Lower leg skin (tissue), 4 donors: ENCODE data around the gene RAD51B. TPM values are rescaled to one million over a fixed set of nuclear protein-coding genes. Genes with fewer than 3 reads are reported as not detected.

Source experiments
- DNase-seq, 2 donors: peaks; one replicate each; pipeline ENCODE4 v3.0.0-alpha.2; 2019; ENCODE audit warnings: low spot score in 2 of 2
- H3K4me3 ChIP-seq: fragments of 200-600 bp; sonication (generic); 2 replicates; pipeline ENCODE4 v1.5.1; 2017; ENCODE audit warnings: mild to moderate bottlenecking, low read depth; ENCODE audit not compliant: poor library complexity, severe bottlenecking
- POLR2A ChIP-seq, 2 donors: fragments of 450-650 bp; IDR thresholded peaks; one replicate each; pipeline ENCODE4 v1.6.1; 2016 to 2017; ENCODE audit warnings: antibody characterized with exemption in 2 of 2, mild to moderate bottlenecking in 1 of 2, moderate library complexity in 1 of 2
- WGBS, 2 donors: methylation state at CpG; one replicate each; pipeline ENCODE4 v1.1.5; 2018; 5-methylcytosine and 5-hydroxymethylcytosine counted together
- intact Hi-C: fragments of 100-400 bp; cut with DNase I; formaldehyde crosslinking; loops from one replicate; pipeline ENCODE4 v1.15.0; 2023; ENCODE audit warnings: low total_unique reads
- total RNA-seq, 4 donors: library from RNA; depleted of rRNA; stranded (reverse); fragments of >200 nt; gene quantifications; one replicate each; pipeline ENCODE4 v1.1.0, GENCODE V29; 2016
- TF ChIP-seq, protein P1 (sequence below), 3 donors: fragments of 450-650 bp; IDR thresholded peaks; one replicate each; pipeline ENCODE4 v1.5.1; 2016; ENCODE audit warnings: antibody characterized with exemption in 3 of 3, mild to moderate bottlenecking in 3 of 3, moderate library complexity in 2 of 3

The RAD51B gene
- total RNA-seq, 4 donors from 2014 or later = 6.1 to 27.2 (median 13.6) TPM

DNA sequence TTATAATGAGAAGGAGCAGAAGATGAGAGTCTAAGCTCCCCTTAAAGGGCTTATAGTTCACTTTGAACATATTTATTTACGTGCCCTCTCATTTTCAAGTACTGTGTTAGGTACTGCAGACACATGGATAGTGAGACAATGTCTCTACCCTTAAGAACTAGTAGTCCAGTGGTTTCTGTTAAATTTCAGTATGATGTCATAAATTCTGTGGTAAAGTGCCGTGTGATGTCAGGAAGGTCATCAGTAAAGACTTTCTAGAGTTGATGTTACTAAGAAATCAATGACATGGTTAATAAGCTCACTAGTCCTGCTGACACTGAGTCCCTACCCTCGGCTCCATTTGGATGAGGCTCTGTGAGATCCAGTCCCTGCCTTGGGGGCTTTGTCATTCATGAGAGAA lies 497.7 kb downstream of the RAD51B start:
- no peak overlapping the region for H3K4me3 ChIP-seq
- WGBS, 2 donors = 90% methylated on average over 3 of the region's 3 CpGs
- TF ChIP-seq POLR2A (IDR thresholded peaks at IDR 0.05) = no peak
- TF ChIP-seq, protein P1, sequence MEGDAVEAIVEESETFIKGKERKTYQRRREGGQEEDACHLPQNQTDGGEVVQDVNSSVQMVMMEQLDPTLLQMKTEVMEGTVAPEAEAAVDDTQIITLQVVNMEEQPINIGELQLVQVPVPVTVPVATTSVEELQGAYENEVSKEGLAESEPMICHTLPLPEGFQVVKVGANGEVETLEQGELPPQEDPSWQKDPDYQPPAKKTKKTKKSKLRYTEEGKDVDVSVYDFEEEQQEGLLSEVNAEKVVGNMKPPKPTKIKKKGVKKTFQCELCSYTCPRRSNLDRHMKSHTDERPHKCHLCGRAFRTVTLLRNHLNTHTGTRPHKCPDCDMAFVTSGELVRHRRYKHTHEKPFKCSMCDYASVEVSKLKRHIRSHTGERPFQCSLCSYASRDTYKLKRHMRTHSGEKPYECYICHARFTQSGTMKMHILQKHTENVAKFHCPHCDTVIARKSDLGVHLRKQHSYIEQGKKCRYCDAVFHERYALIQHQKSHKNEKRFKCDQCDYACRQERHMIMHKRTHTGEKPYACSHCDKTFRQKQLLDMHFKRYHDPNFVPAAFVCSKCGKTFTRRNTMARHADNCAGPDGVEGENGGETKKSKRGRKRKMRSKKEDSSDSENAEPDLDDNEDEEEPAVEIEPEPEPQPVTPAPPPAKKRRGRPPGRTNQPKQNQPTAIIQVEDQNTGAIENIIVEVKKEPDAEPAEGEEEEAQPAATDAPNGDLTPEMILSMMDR (IDR thresholded peaks at IDR 0.05) = no peak
- no peak for DNase-seq
- intact Hi-C loops = no loop called here

DNA sequence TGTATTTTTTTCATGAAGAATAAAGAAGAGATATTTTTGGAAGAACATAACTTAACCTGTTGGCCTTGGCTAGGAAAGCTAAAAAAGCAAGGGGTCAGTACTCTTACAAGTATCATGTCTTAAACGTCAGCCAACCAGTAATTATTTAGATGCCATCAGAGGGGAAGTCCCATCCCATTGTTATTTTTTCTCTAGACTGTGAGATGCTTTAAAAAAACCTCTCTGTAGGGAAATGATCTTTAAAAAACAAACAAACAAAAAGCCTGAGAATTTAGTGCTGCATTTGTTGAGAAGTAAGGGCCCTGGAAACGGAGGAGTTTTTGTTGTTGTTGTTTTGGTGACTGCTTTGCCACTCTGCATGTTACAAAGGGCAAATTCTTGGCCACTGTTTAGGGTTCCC lies 499.2 kb downstream of the RAD51B start:
- TF ChIP-seq, protein P1 (IDR thresholded peaks at IDR 0.05) = no peak
- TF ChIP-seq POLR2A (IDR thresholded peaks at IDR 0.05) = no peak
- no peak overlapping the region for H3K4me3 ChIP-seq
- no peak for DNase-seq
- 39 to 55% methylated on average over 2 of the region's 2 CpGs for whole genome bisulfite sequencing, 2 donors
- intact Hi-C loops = no loop called here

DNA sequence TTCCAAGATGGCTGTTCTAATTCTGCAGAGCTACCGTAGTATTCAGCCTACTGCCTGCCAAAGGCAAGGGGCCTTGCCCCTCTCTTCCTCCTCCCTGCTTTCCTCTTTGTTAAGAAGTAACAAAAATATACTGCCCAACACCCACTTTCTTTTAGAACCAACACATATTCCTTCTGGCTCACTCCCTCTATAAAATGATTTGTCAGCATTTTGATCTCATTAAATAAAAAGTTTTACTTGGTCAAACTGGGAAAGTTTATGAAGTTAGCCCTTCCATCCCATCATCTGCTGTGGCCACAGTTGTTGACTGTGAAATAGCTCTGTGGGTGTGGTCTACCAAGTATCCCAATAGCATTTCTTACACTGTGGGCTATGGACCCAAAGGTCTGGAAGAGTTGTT lies 500.9 kb downstream of the RAD51B start:
- no peak overlapping the region for H3K4me3 ChIP-seq
- no peak for TF ChIP-seq POLR2A (IDR thresholded peaks at IDR 0.05)
- TF ChIP-seq, protein P1 (IDR thresholded peaks at IDR 0.05) = no peak
- WGBS, 2 donors = 77 to 83% methylated on average over 1 of the region's 1 CpG
- intact Hi-C loops = no loop called here
- no peak for DNase-seq

DNA sequence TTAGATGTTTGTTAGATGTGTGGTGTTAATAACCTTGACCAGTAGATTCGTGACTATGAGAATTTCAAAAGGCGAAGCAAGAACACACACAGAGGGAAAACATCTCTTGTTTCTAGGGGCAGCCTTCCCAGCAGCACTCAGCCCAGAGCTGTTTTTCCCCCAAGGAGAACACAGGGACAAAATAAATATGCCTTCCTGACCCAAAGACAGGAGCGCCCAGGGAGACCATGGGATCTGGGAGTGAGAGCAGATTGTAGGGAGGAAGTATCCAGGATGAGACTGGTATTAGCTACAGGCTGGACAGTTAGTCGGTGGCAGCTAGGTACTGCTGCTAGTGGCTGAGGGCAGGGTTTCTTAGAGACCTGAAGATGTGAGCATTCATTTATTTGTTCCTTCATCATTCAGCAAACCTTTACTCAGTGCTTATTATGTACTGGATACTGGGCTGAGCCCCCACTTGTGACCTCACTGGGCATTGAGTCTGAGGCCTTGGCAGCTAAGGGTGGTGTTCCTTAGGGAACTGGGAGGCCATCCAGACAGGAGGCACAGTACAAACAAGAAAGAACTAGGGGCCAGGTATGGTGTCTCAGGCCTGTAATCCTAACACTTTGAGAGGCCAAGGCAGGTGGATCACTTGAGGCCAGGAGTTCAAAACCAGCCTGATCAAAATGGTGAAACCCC lies 503.5 kb downstream of the RAD51B start:
- no peak for DNase-seq
- intact Hi-C loops = no loop called here
- no peak overlapping the region for H3K4me3 ChIP-seq
- 86 to 90% methylated on average over 4 of the region's 4 CpGs for WGBS, 2 donors
- TF ChIP-seq, protein P1 (IDR thresholded peaks at IDR 0.05) = no peak
- no peak for TF ChIP-seq POLR2A (IDR thresholded peaks at IDR 0.05)

DNA sequence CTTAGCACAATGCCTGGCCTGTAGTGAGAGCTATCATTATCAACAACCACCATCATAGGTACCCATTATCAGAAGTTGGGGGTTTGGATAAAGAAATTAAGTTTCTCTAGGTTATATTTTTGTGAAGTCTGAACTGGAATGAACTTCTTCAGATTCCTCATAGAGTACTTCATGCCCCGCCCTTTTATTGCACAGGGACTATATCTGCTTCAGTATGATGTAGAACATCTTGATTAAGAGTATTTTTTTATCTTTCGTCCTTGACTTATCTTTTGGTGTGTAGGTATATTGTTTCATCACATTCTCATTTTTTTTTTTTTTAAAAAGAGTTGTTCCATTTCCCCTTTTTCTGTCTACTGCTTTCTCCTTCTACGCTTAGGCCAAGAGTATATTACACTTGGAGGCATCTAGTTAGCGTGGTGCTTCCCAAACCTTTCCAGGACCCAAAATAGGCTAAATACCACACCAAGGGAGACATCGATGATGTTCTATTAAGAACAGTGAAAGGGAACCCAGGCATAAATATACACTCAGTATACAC lies 505.8 kb downstream of the RAD51B start:
- 89 to 92% methylated on average over 5 of the region's 5 CpGs for WGBS, 2 donors
- no peak overlapping the region for H3K4me3 ChIP-seq
- TF ChIP-seq, protein P1 (IDR thresholded peaks at IDR 0.05) = no peak
- TF ChIP-seq POLR2A (IDR thresholded peaks at IDR 0.05) = no peak
- intact Hi-C loops = no loop called here
- DNase-seq = no peak

DNA sequence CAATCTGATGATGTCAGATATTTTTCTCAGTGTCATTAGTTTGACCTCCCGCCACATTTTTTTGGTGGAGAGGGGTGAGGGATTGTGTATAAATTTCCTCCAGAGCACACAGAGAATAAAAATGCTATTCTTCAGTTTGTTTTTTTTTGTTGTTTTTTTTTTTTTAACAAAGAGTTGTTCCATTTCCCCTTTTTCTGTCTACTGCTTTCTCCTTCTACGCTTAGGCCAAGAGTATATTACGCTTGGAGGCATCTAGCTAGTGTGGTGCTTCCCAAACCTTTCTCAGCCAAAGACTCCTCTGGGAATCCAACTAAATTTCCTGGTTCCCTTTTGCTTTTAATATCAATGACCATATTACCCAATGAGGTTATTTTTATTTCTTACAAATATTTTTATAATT lies 507.7 kb downstream of the RAD51B start:
- TF ChIP-seq POLR2A (IDR thresholded peaks at IDR 0.05) = no peak
- TF ChIP-seq, protein P1 (IDR thresholded peaks at IDR 0.05) = no peak
- 77 to 78% methylated on average over 3 of the region's 3 CpGs for WGBS, 2 donors
- no peak for DNase-seq
- intact Hi-C loops = no loop called here
- H3K4me3 ChIP-seq = no peak overlapping the region
